Esophagus (tissue), 2 donors: ENCODE results near the gene TNFRSF4. TPM values are rescaled to one million over a fixed set of nuclear protein-coding genes. Genes with fewer than 3 reads are reported as not detected.

ENCODE experiments used
- H3K27ac ChIP-seq, 2 donors: one replicate each; pipeline ENCODE4 v1.5.1; 2013; ENCODE audit warnings: low read depth in 2 of 2, mild to moderate bottlenecking in 2 of 2, inconsistent platforms in 1 of 2, low read length in 1 of 2, moderate library complexity in 1 of 2
- H3K27me3 ChIP-seq, 2 donors: one replicate each; pipeline ENCODE4 v1.6.1; 2013; ENCODE audit warnings: low read length in 2 of 2, control low read depth in 1 of 2, mild to moderate bottlenecking in 1 of 2; ENCODE audit not compliant: insufficient read depth in 2 of 2, control insufficient read depth in 1 of 2
- H3K36me3 ChIP-seq, 2 donors: one replicate each; pipeline ENCODE4 v1.6.1; 2013; ENCODE audit warnings: low read length in 1 of 2; ENCODE audit not compliant: control insufficient read depth in 2 of 2, insufficient read depth in 2 of 2
- H3K4me1 ChIP-seq, 2 donors: one replicate each; pipeline ENCODE4 v1.6.1; 2013; ENCODE audit warnings: low read length in 1 of 2; ENCODE audit not compliant: control insufficient read depth in 2 of 2, insufficient read depth in 2 of 2
- H3K4me3 ChIP-seq, 2 donors: one replicate each; pipeline ENCODE4 v1.5.1; 2013; ENCODE audit warnings: low read length in 2 of 2, mild to moderate bottlenecking in 2 of 2, low read depth in 1 of 2, moderate library complexity in 1 of 2
- H3K9me3 ChIP-seq, 2 donors: one replicate each; pipeline ENCODE4 v1.6.1; 2013; ENCODE audit warnings: mild to moderate bottlenecking in 2 of 2, low read depth in 1 of 2, low read length in 1 of 2, moderate library complexity in 1 of 2; ENCODE audit not compliant: control insufficient read depth in 2 of 2, insufficient read depth in 1 of 2
- WGBS, 2 donors: extraction: QIAGEN DNeasy Blood & Tissue Kit; methylation state at CpG; one replicate each; pipeline ENCODE4 v1.1.7; 2013; 5-methylcytosine and 5-hydroxymethylcytosine counted together
- polyA plus RNA-seq, 2 donors: library from polyadenylated mRNA; stranded (reverse); fragments of 200-250 nt; gene quantifications; one replicate each; pipeline ENCODE4 v1.2.3, GENCODE V29; 2013
- donor health status: healthy with polysubstance abuse.
- donor health status: Bipolar disorder and iron deficiency.

TNFRSF4 gene
- polyA plus RNA-seq, 2 donors, result 0.73 to 1.1 TPM

GRCh38 chr1:1211541-1212441, 2.2 kb downstream of the TNFRSF4 start:
- Histone ChIP-seq H3K4me1 (peaks cover 3 to 11% of the 10 kb centered on the region in 2 donors), H3K36me3 (peaks cover 0 to 8% of the 10 kb centered on the region in 2 donors), H3K9me3 (no peaks in the 10 kb centered on the region), H3K27ac (no peak overlapping the region), H3K27me3 (no peaks in the 10 kb centered on the region), H3K4me3 (no peak overlapping the region)
- WGBS, 2 donors, result 85 to 88% methylated on average over 26 to 28 of the region's 28 CpGs

GRCh38 chr1:1210726-1211540, 3.0 kb downstream of the TNFRSF4 start:
- no peaks in the 10 kb centered on the region for H3K9me3 ChIP-seq
- peaks cover 10 to 17% of the 10 kb centered on the region in 2 donors for H3K4me1 ChIP-seq
- 90 to 92% methylated on average over 30 to 31 of the region's 31 CpGs for WGBS, 2 donors
- H3K27ac ChIP-seq, result no peak overlapping the region
- no peaks in the 10 kb centered on the region for H3K27me3 ChIP-seq
- H3K4me3 ChIP-seq, result no peak overlapping the region
- H3K36me3 ChIP-seq, result peaks cover 0 to 1% of the 10 kb centered on the region in 2 donors

- H3K27ac ChIP-seq, result peak overlapping the region in 1 of 2 donors; percentile 53
- peaks cover 10 to 16% of the 10 kb centered on the region in 2 donors for H3K4me1 ChIP-seq
- H3K9me3 ChIP-seq, result no peaks in the 10 kb centered on the region
- no peaks in the 10 kb centered on the region for H3K36me3 ChIP-seq
- WGBS, 2 donors, result 55 to 57% methylated on average over 35 to 38 of the region's 38 CpGs
- H3K4me3 ChIP-seq, result no peak overlapping the region
- H3K27me3 ChIP-seq, result no peaks in the 10 kb centered on the region
Measured at GRCh38 chr1:1208713-1209433, 5.1 kb downstream of the TNFRSF4 start.

- H3K4me1 ChIP-seq, result peaks cover 10 to 11% of the 10 kb centered on the region in 2 donors
- H3K27ac ChIP-seq, result no peak overlapping the region
- H3K4me3 ChIP-seq, result no peak overlapping the region
- no peaks in the 10 kb centered on the region for H3K36me3 ChIP-seq
- no peaks in the 10 kb centered on the region for H3K9me3 ChIP-seq
- H3K27me3 ChIP-seq, result no peaks in the 10 kb centered on the region
- 56 to 63% methylated on average over 11 of the region's 11 CpGs for WGBS, 2 donors
Measured at GRCh38 chr1:1207571-1207892, 6.4 kb downstream of the TNFRSF4 start.

GRCh38 chr1:1206966-1207531, 6.9 kb downstream of the TNFRSF4 start:
- H3K9me3 ChIP-seq, result no peaks in the 10 kb centered on the region
- WGBS, 2 donors, result 39 to 42% methylated on average over 18 to 19 of the region's 19 CpGs
- H3K4me3 ChIP-seq, result no peak overlapping the region
- no peak overlapping the region for H3K27ac ChIP-seq
- no peaks in the 10 kb centered on the region for H3K27me3 ChIP-seq
- H3K4me1 ChIP-seq, result peaks cover 10 to 11% of the 10 kb centered on the region in 2 donors
- H3K36me3 ChIP-seq, result no peaks in the 10 kb centered on the region

GRCh38 chr1:1206376-1206965, 7.5 kb downstream of the TNFRSF4 start, which contains the start of gene TNFRSF18:
Gene TNFRSF18 (minus strand): TSS chr1:1206592. CDS start chr1:1206571, 21 bp downstream.
- Histone ChIP-seq H3K27ac (peak within 1 kb of the TSS in 1 of 2 donors; percentile 16), H3K9me3 (no peaks in the 10 kb centered on the region), H3K4me3 (peak within 1 kb of the TSS; percentile 26 to 29), H3K27me3 (no peaks in the 10 kb centered on the region), H3K36me3 (no peaks in the 10 kb centered on the region), H3K4me1 (peaks cover 10 to 11% of the 10 kb centered on the region in 2 donors)
- 2 to 4% methylated on average over 48 to 49 of the region's 49 CpGs for WGBS, 2 donors

GRCh38 chr1:1205769-1206375, 8.1 kb downstream of the TNFRSF4 start:
- no peak overlapping the region for H3K27ac ChIP-seq
- no peaks in the 10 kb centered on the region for H3K36me3 ChIP-seq
- H3K4me3 ChIP-seq, result peak overlapping the region; percentile 26 to 29
- 25% methylated on average over 31 of the region's 31 CpGs for WGBS, 2 donors
- H3K27me3 ChIP-seq, result peaks cover 0 to 5% of the 10 kb centered on the region in 2 donors
- peaks cover 10 to 11% of the 10 kb centered on the region in 2 donors for H3K4me1 ChIP-seq
- H3K9me3 ChIP-seq, result no peaks in the 10 kb centered on the region

- Histone ChIP-seq H3K4me3 (peak overlapping the region in 1 of 2 donors; percentile 26), H3K27me3 (peaks cover 0 to 7% of the 10 kb centered on the region in 2 donors), H3K9me3 (no peaks in the 10 kb centered on the region), H3K27ac (no peak overlapping the region), H3K36me3 (no peaks in the 10 kb centered on the region), H3K4me1 (peaks cover 10 to 11% of the 10 kb centered on the region in 2 donors)
- 82 to 86% methylated on average over 16 to 19 of the region's 19 CpGs for WGBS, 2 donors
Measured at GRCh38 chr1:1204998-1205768, 8.8 kb downstream of the TNFRSF4 start.
